Measurements from ENCODE around the gene SPATS2L. TPM values are rescaled to one million over a fixed set of nuclear protein-coding genes. Genes with fewer than 3 reads are reported as not detected.

SPATS2L gene
- total RNA-seq, 1 donor from 2014 or later = 29.1 TPM

- DNase-seq (ENCODE audit: low spot score) = no peak
- Histone ChIP-seq H3K4me1 (no peaks in the 10 kb centered on the region), H2AFZ (replicated peaks) (no peak overlapping the region), H3K4me2 (no peak overlapping the region), H3K27ac (no peak overlapping the region), H3F3A (ENCODE audit: low read depth) (no peaks in the 10 kb centered on the region), H3K9ac (no peak overlapping the region), H3K9me3 (ENCODE audit: low read depth) (no peaks in the 10 kb centered on the region), H3K36me3 (no peaks in the 10 kb centered on the region), H3K79me2 (ENCODE audit: low read depth) (no peaks in the 10 kb centered on the region), H3K4me3 (no peak overlapping the region), H4K20me1 (ENCODE audit: low read depth) (no peaks in the 10 kb centered on the region), H3K27me3 (no peaks in the 10 kb centered on the region)
- peaks cover 4% of the 10 kb centered on the region for H3K4me1 Mint-ChIP-seq
- no peak overlapping the region for H3K4me3 Mint-ChIP-seq
- H3K9me3 Mint-ChIP-seq = no peaks in the 10 kb centered on the region
- H3K27ac Mint-ChIP-seq = no peak overlapping the region
- no peaks in the 10 kb centered on the region for H3K36me3 Mint-ChIP-seq
- no peak for TF ChIP-seq EZH2phosphoT487 (IDR thresholded peaks at IDR 0.05)
- no peak for TF ChIP-seq EZH2 (IDR thresholded peaks at IDR 0.05)
- no peak for TF ChIP-seq CTCF (IDR thresholded peaks at IDR 0.05)
- H3K27me3 Mint-ChIP-seq (ENCODE audit: insufficient read depth, low read depth) = peaks cover 2% of the 10 kb centered on the region
Measured at GRCh38 chr2:200267350-200267749, 39.1 kb upstream of the SPATS2L start.

- Histone ChIP-seq H4K20me1 (ENCODE audit: low read depth) (no peaks in the 10 kb centered on the region), H3K9me3 (ENCODE audit: low read depth) (no peaks in the 10 kb centered on the region), H3F3A (ENCODE audit: low read depth) (no peaks in the 10 kb centered on the region), H3K9ac (no peak overlapping the region), H3K4me2 (no peak overlapping the region), H2AFZ (replicated peaks) (no peak overlapping the region), H3K4me3 (no peak overlapping the region), H3K27ac (no peak overlapping the region), H3K4me1 (peaks cover 6% of the 10 kb centered on the region), H3K36me3 (no peaks in the 10 kb centered on the region), H3K79me2 (ENCODE audit: low read depth) (no peaks in the 10 kb centered on the region), H3K27me3 (no peaks in the 10 kb centered on the region)
- TF ChIP-seq CTCF (IDR thresholded peaks at IDR 0.05) (no peak), EZH2phosphoT487 (IDR thresholded peaks at IDR 0.05) (no peak), EZH2 (IDR thresholded peaks at IDR 0.05) (no peak)
- Mint-ChIP-seq H3K27ac (no peak overlapping the region), H3K36me3 (no peaks in the 10 kb centered on the region), H3K4me3 (no peak overlapping the region), H3K9me3 (no peaks in the 10 kb centered on the region), H3K27me3 (ENCODE audit: insufficient read depth, low read depth) (peaks cover 2% of the 10 kb centered on the region), H3K4me1 (peaks cover 21% of the 10 kb centered on the region)
- no peak for DNase-seq (ENCODE audit: low spot score)
Measured at GRCh38 chr2:200270732-200271131, 35.8 kb upstream of the SPATS2L start.

GRCh38 chr2:200272320-200272719 is 34.2 kb upstream of the SPATS2L start:
- no peaks in the 10 kb centered on the region for H3K36me3 Mint-ChIP-seq
- H3K4me1 ChIP-seq = peaks cover 6% of the 10 kb centered on the region

More at GRCh38 chr2:200272320-200272719, 34.2 kb upstream of the SPATS2L start:
- Mint-ChIP-seq H3K9me3 (no peaks in the 10 kb centered on the region), H3K4me3 (no peak overlapping the region), H3K4me1 (peaks cover 22% of the 10 kb centered on the region), H3K27ac (no peak overlapping the region), H3K27me3 (ENCODE audit: insufficient read depth, low read depth) (peaks cover 1% of the 10 kb centered on the region)
- H3K27me3 ChIP-seq = no peaks in the 10 kb centered on the region
- no peaks in the 10 kb centered on the region for H3K9me3 ChIP-seq (ENCODE audit: low read depth)
- H3K27ac ChIP-seq = no peak overlapping the region
- TF ChIP-seq CTCF (IDR thresholded peaks at IDR 0.05) (no peak), EZH2 (IDR thresholded peaks at IDR 0.05) (no peak), EZH2phosphoT487 (IDR thresholded peaks at IDR 0.05) (no peak)
- H3F3A ChIP-seq (ENCODE audit: low read depth) = no peaks in the 10 kb centered on the region
- DNase-seq (ENCODE audit: low spot score) = no peak
- no peak overlapping the region for H3K9ac ChIP-seq
- no peaks in the 10 kb centered on the region for H4K20me1 ChIP-seq (ENCODE audit: low read depth)
- H3K4me2 ChIP-seq = no peak overlapping the region
- H3K79me2 ChIP-seq (ENCODE audit: low read depth) = no peaks in the 10 kb centered on the region
- no peak overlapping the region for H3K4me3 ChIP-seq
- no peak overlapping the region for H2AFZ ChIP-seq (replicated peaks)
- H3K36me3 ChIP-seq = no peaks in the 10 kb centered on the region
